ENCODE results near the gene SF3B3. TPM values are rescaled to one million over a fixed set of nuclear protein-coding genes. Genes with fewer than 3 reads are reported as not detected.

Gene SF3B3
- polyA plus RNA-seq, 1 of the 3 experiments (the other 2 are of a cell fraction): 81.7 TPM

- CTCF ChIA-PET: interaction anchor here (0.7 to 2.3 kb wide), 5 partner anchors 9 to 42 kb away, joined by 3 to 8 read pairs (median 5); no protein-coding TSS in a partner anchor
- no peak overlapping the region for H3K4me2 ChIP-seq
- no peak overlapping the region for H3K27ac ChIP-seq (ENCODE audit: low read depth in 2 of 2, low read length in 1 of 2)
- H3K36me3 ChIP-seq (replicated peaks in 1 of 2; ENCODE audit: control insufficient read depth in 1 of 2, insufficient read depth in 2 of 2, low read length in 1 of 2): peaks cover 84 to 98% of the 10 kb centered on the region in 2 experiments
- H3K9ac ChIP-seq: no peak overlapping the region
- H3F3A ChIP-seq (replicated peaks; ENCODE audit: insufficient read depth): peaks cover 18% of the 10 kb centered on the region
- no peaks in the 10 kb centered on the region for H4K20me1 ChIP-seq (ENCODE audit: insufficient read depth)
- no peaks in the 10 kb centered on the region for H3K9me2 ChIP-seq
- no peaks in the 10 kb centered on the region for H3K4me1 ChIP-seq (ENCODE audit: control insufficient read depth in 1 of 2, insufficient read depth in 2 of 2, low read depth in 1 of 2, low read length in 1 of 2)
- no peaks in the 10 kb centered on the region for H3K27me3 ChIP-seq (ENCODE audit: insufficient read depth)
- no peak overlapping the region for H2AFZ ChIP-seq (ENCODE audit: low read depth)
- POLR2A ChIA-PET: no interaction called here
- no peaks in the 10 kb centered on the region for H3K9me3 ChIP-seq
- DNase-seq: no peak
- no peak for TF ChIP-seq MAX (IDR thresholded peaks at IDR 0.05; ENCODE audit: low read depth)
- no peak for TF ChIP-seq JUND (IDR thresholded peaks at IDR 0.05)
- no peak for TF ChIP-seq FOXM1 (IDR thresholded peaks at IDR 0.05; ENCODE audit: low read depth)
- TF ChIP-seq EP300 (IDR thresholded peaks at IDR 0.05; ENCODE audit: borderline replicate concordance in 1 of 2, low read depth in 1 of 2, low read length in 1 of 2): no peak
- TF ChIP-seq REST (IDR thresholded peaks at IDR 0.05; ENCODE audit: low read depth, low read length): no peak
- TF ChIP-seq MEF2A (IDR thresholded peaks at IDR 0.05; ENCODE audit: borderline replicate concordance, low read depth): no peak
- no peak for TF ChIP-seq YY1 (IDR thresholded peaks at IDR 0.05; ENCODE audit: low read depth)
- TF ChIP-seq MXI1 (IDR thresholded peaks at IDR 0.05; ENCODE audit: low read depth, low read length): no peak
- no peak for TF ChIP-seq TEAD4 (IDR thresholded peaks at IDR 0.05; ENCODE audit: borderline replicate concordance, insufficient read depth)
- no peak for TF ChIP-seq RFX5 (IDR thresholded peaks at IDR 0.05; ENCODE audit: low read length)
- no peak for TF ChIP-seq CHD2 (IDR thresholded peaks at IDR 0.05; ENCODE audit: low read length, partially characterized antibody)
- H3K4me3 ChIP-seq (ENCODE audit: low read depth in 2 of 2, low read length in 1 of 2): no peak overlapping the region
- 90% methylated on average over 9 of the region's 9 CpGs for WGBS (ENCODE audit: low lambda C conversion rate)
- peaks cover 42% of the 10 kb centered on the region for H3K79me2 ChIP-seq (ENCODE audit: insufficient read depth)
Observed at GRCh38 chr16:70561623-70562022, 38.0 kb downstream of the SF3B3 start.

- no peak for DNase-seq
- H4K20me1 ChIP-seq (ENCODE audit: insufficient read depth): no peaks in the 10 kb centered on the region
- CTCF ChIA-PET: interaction anchor here (2.2 kb wide), 1 partner anchor 207 kb away, joined by 9 read pairs; no protein-coding TSS in a partner anchor
- no peak overlapping the region for H2AFZ ChIP-seq (ENCODE audit: low read depth)
- no peaks in the 10 kb centered on the region for H3K9me3 ChIP-seq
- WGBS (ENCODE audit: low lambda C conversion rate): 89% methylated on average over 7 of the region's 7 CpGs
- H3K27me3 ChIP-seq (ENCODE audit: insufficient read depth): no peaks in the 10 kb centered on the region
- H3F3A ChIP-seq (replicated peaks; ENCODE audit: insufficient read depth): peaks cover 16% of the 10 kb centered on the region
- H3K27ac ChIP-seq (ENCODE audit: low read depth in 2 of 2, low read length in 1 of 2): no peak overlapping the region
- H3K9me2 ChIP-seq: no peaks in the 10 kb centered on the region
- H3K4me1 ChIP-seq (ENCODE audit: control insufficient read depth in 1 of 2, insufficient read depth in 2 of 2, low read depth in 1 of 2, low read length in 1 of 2): no peaks in the 10 kb centered on the region
- TF ChIP-seq RCOR1 (IDR thresholded peaks at IDR 0.05; ENCODE audit: low read length) (no peak), FOSL2 (IDR thresholded peaks at IDR 0.05; ENCODE audit: borderline replicate concordance, low read depth) (no peak), USF1 (IDR thresholded peaks at IDR 0.05; ENCODE audit: borderline replicate concordance, low read depth) (no peak)
- POLR2A ChIA-PET: no interaction called here
- H3K36me3 ChIP-seq (replicated peaks in 1 of 2; ENCODE audit: control insufficient read depth in 1 of 2, insufficient read depth in 2 of 2, low read length in 1 of 2): peaks cover 82 to 90% of the 10 kb centered on the region in 2 experiments
- no peak overlapping the region for H3K4me2 ChIP-seq
- H3K79me2 ChIP-seq (ENCODE audit: insufficient read depth): peaks cover 35% of the 10 kb centered on the region
- no peak overlapping the region for H3K9ac ChIP-seq
- H3K4me3 ChIP-seq (ENCODE audit: low read depth in 2 of 2, low read length in 1 of 2): no peak overlapping the region
Observed at GRCh38 chr16:70563636-70564035, 40.0 kb downstream of the SF3B3 start.

Measured in SK-N-SH (cell line).